ENCODE measurements around the gene MLXIP. TPM values are rescaled to one million over a fixed set of nuclear protein-coding genes. Genes with fewer than 3 reads are reported as not detected.

MLXIP gene
- total and polyA plus RNA-seq, 12 donors, result 13.7 to 98.1 (median 40.1) TPM

GRCh38 chr12:122059203-122059960, 19.2 kb upstream of the MLXIP start:
- Histone ChIP-seq H3K36me3 (replicated peaks in 1 of 2) (peaks cover 0 to 3% of the 10 kb centered on the region in 2 donors), H3K27ac (no peak overlapping the region)
- WGBS, 4 donors, result 91 to 97% (median 93%) methylated on average over 23 to 28 of the region's 28 CpGs

GRCh38 chr12:122060081-122060501, 18.5 kb upstream of the MLXIP start:
- Histone ChIP-seq H3K27ac (no peak overlapping the region), H3K9me3 (replicated peaks in 1 of 3) (no peaks in the 10 kb centered on the region), H3K27me3 (no peaks in the 10 kb centered on the region), H3K36me3 (replicated peaks in 1 of 2) (peaks cover 0 to 3% of the 10 kb centered on the region in 2 donors), H3K4me1 (replicated peaks in 1 of 2) (peaks cover 17 to 31% of the 10 kb centered on the region in 2 donors), H3K4me3 (no peak overlapping the region)
- DNase-seq, result no peak
- no peak for TF ChIP-seq CTCF (IDR thresholded peaks at IDR 0.05)
- TF ChIP-seq POLR2A (IDR thresholded peaks at IDR 0.05), result no peak
- intact Hi-C loops (cut with DNase I), result no loop called here
- 72 to 87% (median 78%) methylated on average over 14 to 22 of the region's 22 CpGs for WGBS, 4 donors

More at GRCh38 chr12:122059203-122059960, 19.2 kb upstream of the MLXIP start:
- no peak for DNase-seq
- TF ChIP-seq CTCF (IDR thresholded peaks at IDR 0.05) (no peak), POLR2A (IDR thresholded peaks at IDR 0.05) (no peak)
- Histone ChIP-seq H3K9me3 (replicated peaks in 1 of 3) (no peaks in the 10 kb centered on the region), H3K4me3 (no peak overlapping the region), H3K4me1 (replicated peaks in 1 of 2) (peaks cover 17 to 24% of the 10 kb centered on the region in 2 donors), H3K27me3 (no peaks in the 10 kb centered on the region)
- intact Hi-C loops (cut with DNase I), result loop anchor here (5.0 to 10.0 kb wide), 2 partner anchors 63 to 125 kb away; partner anchors contain the start of gene LRRC43 (in 1 of the 2)

DNA sequence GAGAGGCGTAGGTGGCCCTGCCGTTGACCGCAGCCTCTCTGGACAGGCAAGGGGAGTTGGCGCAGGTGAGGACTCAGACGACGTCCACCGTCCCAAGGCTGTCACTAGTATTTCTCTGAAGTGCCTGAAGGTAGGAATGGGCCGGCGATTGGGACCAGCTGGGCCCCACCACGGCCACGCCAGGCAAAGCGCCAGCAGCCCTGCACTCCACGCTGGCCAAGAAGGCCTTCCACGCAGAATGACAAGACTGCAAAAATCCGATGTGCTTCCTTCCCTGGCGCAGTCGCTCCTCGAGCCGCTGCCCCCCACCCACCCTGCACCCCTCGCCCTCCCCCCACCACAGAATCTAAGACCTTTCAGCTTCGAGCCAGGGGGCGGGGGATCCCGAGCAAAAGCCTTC, 17.3 kb upstream of the MLXIP start:
- peaks cover 0 to 3% of the 10 kb centered on the region in 2 donors for H3K36me3 ChIP-seq (replicated peaks in 1 of 2)
- H3K9me3 ChIP-seq (replicated peaks in 1 of 3), result no peaks in the 10 kb centered on the region
- no peak for DNase-seq
- H3K27me3 ChIP-seq, result no peaks in the 10 kb centered on the region
- TF ChIP-seq POLR2A (IDR thresholded peaks at IDR 0.05) (no peak), CTCF (IDR thresholded peaks at IDR 0.05) (no peak)
- 91 to 92% (median 92%) methylated on average over 19 to 23 of the region's 23 CpGs for WGBS, 4 donors
- H3K4me3 ChIP-seq, result no peak overlapping the region
- no peak overlapping the region for H3K27ac ChIP-seq
- H3K4me1 ChIP-seq (replicated peaks in 1 of 2), result peaks cover 17 to 36% of the 10 kb centered on the region in 2 donors
- intact Hi-C loops (cut with DNase I), result no loop called here

DNA sequence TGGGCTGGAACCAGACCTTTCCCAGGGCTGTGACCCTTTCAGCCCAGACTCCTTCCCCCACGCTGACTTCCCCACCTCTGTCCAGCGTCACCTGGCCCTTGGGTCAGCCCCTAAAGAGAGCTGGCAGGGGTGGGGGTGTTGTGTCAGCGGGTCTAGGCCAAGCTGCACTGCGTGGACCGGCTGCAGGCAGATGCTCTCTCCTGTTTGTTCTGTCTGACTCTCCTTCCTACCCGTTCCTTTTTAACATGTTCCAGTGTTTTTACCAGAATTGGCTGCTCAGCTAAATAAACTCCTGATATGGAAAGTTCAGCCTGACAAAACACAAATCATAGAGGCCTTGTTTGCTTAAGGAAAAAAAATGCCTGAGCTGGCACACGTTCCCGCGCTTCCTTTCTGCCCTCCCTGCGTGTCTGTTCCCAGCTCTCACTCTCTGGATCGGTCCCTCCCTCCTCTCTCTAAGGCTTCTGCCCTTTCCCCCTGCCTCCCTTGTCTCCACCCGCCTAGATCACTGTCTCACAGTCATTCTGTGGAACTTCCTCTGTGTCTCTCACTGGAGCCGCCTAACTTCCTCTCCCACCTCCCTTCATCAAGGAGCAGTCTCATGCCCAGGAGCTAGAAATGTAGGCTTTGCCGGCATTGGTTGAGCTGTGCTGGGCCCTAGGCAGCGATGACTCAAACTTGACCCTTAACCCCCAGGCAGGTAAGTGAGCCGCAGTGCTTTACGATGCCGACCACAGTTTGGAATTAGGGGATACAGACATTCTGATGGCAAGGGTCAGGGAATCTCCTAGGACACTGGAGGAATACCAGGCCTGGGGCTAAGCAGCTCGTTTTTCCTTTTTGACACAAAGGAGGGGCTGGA, 15.5 kb upstream of the MLXIP start:
- no peaks in the 10 kb centered on the region for H3K27me3 ChIP-seq
- H3K36me3 ChIP-seq (replicated peaks in 1 of 2), result peaks cover 0 to 3% of the 10 kb centered on the region in 2 donors
- peak; percentile 51 to 86 (median 72) for DNase-seq
- TF ChIP-seq POLR2A (IDR thresholded peaks at IDR 0.05) (no peak), CTCF (IDR thresholded peaks at IDR 0.05) (no peak)
- peak overlapping the region in 1 of 4 donors; percentile 11 for H3K4me3 ChIP-seq
- intact Hi-C loops (cut with DNase I), result no loop called here
- WGBS, 4 donors, result 12 to 18% (median 15%) methylated on average over 13 to 19 of the region's 19 CpGs
- peak overlapping the region; percentile 60 to 89 (median 80) for H3K27ac ChIP-seq
- H3K4me1 ChIP-seq (replicated peaks in 1 of 2), result peaks cover 23 to 43% of the 10 kb centered on the region in 2 donors
- H3K9me3 ChIP-seq (replicated peaks in 1 of 3), result no peaks in the 10 kb centered on the region
